Measurements from ENCODE around the gene ATP8B3.

GRCh38 chr19:1814833-1815604 lies 2.9 kb upstream of the ATP8B3 start:
- no peak for TF ChIP-seq CTCF (IDR thresholded peaks at IDR 0.05)
- no peak for TF ChIP-seq POLR2A (IDR thresholded peaks at IDR 0.05)
